HG02623 (cell line): ENCODE results near the gene MUC20.
"Not testable (repeated sequence)": the region's sequence is repeated elsewhere in the genome, so short reads cannot be mapped to it uniquely, and the experiment has no call there.

ENCODE experiments used
- ATAC-seq: cut with Tn5 transposase; IDR thresholded peaks from one replicate; pipeline ENCODE4 v1.9.1; 2021; ENCODE audit warnings: moderate library complexity; ENCODE audit not compliant: unreplicated experiment

Gene MUC20

DNA sequence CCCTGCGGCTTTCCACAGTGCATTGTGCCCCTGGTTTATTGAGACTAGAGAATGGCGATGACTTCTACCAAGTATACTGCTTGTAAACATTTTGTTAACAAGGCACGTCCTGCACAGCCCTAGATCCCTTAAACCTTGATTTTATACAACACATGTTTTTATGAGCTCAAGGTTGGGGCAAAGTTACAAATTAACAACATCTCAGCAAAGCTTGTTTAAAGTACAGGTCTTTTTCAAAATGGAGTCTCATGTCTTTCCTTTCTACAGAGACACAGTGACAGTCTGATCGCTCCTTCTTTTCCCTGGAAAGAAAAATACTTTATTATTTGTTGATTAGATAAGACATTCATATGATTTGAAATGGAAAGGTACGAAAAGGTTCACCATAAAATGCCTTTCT lies 8.0 kb downstream of the MUC20 start:
- not testable (repeated sequence) for ATAC-seq

DNA sequence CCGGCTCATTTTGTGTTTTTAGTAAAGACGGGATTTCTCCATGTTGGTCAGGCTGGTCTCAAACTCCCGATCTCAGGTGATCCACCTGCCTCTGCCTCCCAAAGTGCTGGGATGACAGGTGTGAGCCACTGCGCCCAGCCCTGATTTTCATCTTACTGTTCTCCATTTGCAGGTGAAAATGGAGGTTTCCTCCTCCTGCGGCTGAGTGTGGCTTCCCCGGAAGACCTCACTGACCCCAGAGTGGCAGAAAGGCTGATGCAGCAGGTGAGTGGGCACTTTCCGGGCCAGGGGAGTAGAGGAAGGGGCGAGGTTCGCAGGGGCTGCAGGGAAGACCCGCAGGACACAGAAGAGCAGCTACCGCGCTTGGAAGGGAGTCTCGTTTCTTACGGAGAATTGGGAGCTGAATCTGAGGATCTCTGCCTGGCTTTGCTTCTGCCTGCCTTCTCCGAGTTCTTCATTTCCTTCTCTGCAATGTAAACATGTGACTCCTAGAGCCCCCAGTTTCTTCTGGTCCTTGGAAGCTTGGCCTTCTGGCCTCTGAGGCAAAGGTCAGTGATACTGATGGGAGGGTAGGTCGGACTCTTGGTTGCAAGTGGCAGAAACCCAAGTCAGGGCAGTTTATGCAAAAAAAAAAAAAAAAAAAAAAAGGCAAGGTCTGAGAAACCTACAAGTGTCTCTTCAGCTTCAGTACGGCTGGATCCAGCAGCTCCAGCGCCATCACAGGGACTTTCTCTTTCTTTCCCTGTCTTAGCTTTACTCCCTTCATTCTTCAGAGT lies 8.9 kb downstream of the MUC20 start:
- no peak for ATAC-seq

GRCh38 chr3:195731356-195731905 lies 10.7 kb downstream of the MUC20 start:
- no peak for ATAC-seq

DNA sequence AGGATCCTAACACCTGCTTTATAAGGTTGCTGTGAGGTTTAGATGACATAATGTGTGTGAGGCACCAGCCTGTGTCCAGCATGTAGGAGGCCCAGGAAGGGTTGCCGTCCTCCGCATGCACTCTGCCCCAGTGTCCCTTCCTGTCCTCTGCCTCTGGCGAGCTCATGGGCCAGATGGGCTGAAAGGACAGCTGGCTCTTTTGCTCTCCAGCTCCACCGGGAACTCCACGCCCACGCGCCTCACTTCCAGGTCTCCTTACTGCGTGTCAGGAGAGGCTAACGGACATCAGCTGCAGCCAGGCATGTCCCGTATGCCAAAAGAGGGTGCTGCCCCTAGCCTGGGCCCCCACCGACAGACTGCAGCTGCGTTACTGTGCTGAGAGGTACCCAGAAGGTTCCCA lies 12.2 kb downstream of the MUC20 start:
- no peak for ATAC-seq

DNA sequence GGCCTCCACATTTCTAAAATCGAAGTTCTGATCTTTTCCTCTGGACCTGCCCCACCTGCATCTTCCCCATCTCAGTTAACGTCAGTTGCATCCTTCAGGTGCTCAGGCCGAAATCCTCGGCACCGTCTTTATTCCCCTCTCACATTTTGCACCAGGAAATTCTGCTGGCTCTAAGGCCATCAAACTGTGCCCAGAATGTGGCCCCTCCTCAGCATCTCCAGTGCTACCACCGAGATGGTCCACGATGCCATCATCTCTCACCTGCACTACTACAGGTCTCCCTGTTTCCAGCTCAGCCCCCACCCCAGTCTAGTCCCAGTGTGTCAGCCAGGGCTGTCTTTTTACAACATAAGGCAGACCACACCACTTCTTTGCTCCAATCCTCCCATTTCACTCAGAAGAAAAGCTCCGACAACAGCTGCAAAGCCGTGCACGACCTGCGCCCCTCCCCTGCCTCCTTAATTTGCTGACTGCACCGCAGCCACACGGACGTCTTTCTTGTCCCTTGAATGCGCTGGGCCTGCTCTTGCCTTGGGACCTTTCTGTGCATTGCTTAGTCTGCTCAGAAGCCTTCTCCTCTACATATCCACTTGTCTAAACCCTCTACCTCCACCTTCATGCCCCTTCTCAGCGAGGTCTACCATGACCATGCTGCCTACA lies 14.4 kb downstream of the MUC20 start:
- ATAC-seq = no peak

DNA sequence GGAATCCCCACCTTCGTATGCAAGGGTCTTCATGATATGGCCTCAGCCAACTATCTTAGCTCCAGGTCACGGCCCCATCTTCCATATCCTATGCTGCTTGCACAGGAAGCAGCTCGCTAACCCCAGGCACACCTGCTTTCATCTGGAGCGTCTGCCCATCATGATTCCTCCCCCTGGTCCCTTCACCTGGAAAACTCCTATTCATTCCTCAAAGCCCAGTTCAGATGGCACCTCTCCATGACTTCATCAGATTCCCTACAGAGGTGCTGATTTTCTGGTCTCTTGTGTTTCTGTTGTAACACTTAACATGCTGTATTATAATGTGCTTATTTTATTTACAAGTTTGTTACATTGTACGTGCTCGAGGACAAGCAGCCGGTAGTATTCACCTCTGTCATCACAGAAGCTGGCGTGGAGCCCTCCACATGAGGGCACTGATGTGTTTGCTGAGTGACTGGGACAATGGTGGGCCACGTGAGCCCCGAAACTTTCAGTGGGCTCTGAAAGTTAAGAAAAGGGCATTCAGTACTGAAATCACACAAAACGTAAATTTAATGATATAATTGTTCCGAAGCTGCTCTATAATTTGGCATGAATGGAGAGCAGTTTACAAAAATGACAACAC lies 16.2 kb downstream of the MUC20 start:
- no peak for ATAC-seq

GRCh38 chr3:195737782-195738181 lies 17.0 kb downstream of the MUC20 start:
- ATAC-seq = not testable (repeated sequence)

- ATAC-seq = no peak
These were observed 17.7 kb downstream of the MUC20 start for GRCh38 chr3:195738274-195739044.

DNA sequence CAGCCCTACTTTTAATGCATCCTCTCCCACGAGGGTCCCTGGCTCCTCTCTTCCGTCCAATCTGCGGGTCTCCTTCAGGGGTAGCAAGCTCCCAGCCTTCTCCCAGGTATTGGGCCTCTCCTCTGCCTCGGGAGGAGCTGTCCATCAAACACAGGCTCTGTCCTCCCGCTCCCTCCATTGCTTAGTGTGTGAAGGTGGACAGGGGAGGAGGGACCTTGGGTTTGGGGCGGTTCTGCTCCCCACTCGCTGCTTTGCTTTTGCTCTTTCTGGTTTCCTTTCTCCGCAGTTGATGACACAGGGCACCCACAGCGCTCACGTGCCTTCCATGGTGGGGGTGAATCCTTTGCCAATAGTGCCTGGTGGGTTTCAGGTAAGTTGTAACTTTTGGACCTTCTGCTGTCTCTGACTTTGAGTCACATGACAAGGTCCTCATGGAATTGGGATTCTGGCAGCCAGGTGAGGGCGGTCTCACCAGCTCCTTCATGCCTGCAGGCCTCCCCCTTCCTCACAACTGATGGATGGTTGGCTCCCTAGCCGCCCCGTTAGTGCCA lies 18.9 kb downstream of the MUC20 start:
- ATAC-seq = no peak

DNA sequence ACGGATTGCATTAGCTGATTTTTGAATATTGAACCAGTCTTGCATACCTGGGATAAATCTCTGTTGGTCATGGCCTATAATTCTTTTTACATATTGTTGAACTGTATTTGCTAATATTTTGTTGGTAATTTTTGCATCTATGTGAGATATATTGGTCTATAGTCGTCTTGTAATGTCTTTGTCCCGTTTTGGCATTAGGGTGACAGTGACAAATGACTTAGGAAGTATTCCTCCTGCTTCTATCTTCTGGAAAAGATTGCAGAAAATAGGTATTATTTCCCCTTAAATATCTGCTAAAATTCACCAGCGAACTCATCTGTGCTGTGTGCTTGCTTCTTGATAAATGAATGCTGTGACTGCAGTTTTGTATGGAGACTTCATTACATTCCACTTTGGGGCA lies 23.7 kb downstream of the MUC20 start:
- no peak for ATAC-seq

DNA sequence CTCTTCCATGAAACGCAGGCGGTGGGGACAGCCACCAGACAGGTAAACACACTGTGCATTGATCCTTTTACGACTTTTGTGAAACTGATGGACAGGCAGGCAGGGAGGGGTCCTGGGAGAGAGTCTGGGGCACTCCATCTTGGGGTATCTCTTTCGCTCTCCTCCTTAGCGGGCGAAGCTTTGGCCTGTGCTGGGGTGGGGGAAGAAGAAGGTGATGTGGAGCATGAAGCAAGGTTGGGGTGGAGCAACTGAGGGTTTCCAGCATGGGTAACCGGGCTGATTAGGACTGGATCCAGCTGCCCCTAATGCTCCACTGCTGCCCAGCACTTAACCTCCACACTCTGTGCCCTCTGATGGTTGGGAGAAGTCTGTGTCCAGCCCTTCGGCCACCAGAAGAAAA lies 25.6 kb downstream of the MUC20 start:
- ATAC-seq = no peak

GRCh38 chr3:195746751-195747150 lies 26.0 kb downstream of the MUC20 start:
- no peak for ATAC-seq

DNA sequence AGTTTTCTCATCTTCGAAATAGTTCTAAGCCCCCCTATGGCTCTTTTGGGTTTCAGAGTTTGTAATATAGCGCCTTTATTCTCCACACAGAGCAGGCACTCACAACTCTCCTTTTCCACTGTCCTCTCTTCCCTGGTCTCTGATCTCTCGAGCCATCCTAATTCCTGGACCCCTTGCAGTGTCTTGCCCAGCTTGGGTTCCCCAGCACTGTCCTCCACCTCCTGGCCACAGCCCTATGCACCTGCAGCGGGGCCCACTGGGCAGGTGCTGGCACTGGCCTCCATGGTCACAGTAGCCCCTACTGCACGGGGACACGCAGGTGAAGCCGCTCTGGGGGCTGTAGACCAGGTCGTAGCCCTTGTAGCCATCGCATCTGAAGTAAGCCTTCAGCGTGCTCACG lies 27.9 kb downstream of the MUC20 start:
- ATAC-seq = no peak

GRCh38 chr3:195749101-195749500 lies 28.3 kb downstream of the MUC20 start:
- ATAC-seq = not testable (repeated sequence)

DNA sequence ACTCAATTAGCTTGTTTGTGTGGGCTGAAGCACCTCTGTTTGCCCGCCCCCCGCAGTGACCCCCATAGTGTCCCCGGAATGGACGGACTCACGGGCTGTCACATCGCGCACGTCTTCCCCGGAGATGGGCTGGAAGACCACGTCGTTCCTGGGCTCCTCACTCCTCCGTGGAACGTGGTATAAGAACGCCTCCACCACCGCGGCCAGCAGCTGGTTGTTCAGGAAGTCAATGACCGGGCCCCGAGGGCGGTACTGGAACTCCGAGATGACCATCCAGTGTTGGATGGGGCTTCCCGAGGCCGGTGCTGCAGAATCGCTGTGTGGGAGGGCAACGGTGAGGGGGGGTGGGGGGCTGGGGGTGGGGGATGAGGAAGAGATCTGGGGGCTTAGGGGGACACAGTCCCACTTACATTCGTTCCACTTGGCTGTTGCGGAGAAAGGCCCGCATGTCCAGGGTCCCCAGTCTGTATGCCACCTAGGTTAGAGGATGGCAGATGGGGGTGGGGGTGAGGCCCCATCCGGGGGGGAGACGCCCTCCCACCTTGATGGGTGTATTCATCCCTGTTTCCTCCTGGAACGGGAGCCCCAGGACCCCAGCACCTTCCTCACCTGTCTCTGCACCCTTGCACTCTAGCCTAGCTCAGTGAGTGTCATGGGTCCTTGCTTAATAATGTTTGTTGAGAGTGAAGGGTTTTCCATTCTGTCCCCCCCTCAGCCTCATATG lies 30.2 kb downstream of the MUC20 start:
- no peak for ATAC-seq

DNA sequence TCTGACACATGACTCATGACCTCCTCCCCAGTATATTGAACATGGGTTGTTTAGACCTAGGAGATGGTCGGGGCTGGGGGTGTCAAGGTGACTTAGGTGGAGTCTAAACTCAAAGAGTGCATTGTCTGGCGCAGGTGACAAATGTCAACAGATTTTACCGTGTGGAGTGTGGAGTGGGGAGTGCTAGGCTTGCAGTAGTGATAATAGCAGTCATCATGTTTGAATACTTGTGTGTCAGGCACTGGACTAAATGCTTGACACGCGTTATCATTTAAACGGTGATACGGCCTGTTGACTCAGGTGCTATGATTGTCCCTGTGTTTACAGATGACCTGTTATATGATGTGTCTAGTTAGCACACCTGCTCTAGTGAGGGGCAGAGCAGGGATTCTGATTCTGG lies 30.8 kb downstream of the MUC20 start:
- no peak for ATAC-seq

DNA sequence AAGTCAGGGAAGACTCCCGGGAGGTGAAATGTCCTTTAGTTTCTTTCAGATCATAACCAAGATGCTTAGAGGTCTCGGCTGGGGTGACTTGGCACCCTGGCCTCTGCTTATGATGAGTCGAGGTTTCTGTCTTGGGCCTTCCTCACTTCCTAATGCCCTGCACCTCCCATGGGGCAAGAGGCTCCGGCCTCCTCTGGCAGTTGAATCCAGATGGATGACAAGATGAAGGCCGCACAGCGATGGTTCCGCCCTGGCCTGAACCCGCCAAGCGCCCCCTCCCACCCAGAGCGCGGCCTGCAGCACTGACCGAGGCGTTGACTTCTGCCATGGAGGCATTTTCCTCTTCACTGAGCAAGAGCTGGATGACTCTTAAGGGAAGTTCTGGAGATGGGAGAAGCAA lies 31.3 kb downstream of the MUC20 start:
- no peak for ATAC-seq

- ATAC-seq = no peak
These were observed 32.0 kb downstream of the MUC20 start for GRCh38 chr3:195752546-195753331.

DNA sequence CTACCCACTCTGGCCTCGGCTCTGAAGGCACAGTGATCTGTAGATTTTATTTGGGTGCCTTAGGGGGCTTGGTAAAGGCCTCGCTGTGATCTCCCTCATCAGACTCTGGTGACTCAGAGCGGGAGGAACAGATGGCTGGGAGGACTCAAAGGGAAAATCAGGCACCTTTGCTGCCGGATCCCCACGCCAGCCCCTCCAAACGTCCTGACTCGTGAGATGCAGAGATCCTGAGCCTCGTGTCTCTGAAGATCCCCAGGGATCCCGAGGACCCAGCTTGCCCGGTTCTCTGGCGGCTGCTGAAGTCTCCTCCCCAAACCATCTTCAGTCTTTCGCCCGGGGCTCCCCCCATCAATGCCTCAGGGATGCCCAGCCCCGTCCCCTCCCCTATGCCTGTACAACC lies 32.8 kb downstream of the MUC20 start:
- no peak for ATAC-seq
